ENCODE results near the gene KCNC1.

DNA sequence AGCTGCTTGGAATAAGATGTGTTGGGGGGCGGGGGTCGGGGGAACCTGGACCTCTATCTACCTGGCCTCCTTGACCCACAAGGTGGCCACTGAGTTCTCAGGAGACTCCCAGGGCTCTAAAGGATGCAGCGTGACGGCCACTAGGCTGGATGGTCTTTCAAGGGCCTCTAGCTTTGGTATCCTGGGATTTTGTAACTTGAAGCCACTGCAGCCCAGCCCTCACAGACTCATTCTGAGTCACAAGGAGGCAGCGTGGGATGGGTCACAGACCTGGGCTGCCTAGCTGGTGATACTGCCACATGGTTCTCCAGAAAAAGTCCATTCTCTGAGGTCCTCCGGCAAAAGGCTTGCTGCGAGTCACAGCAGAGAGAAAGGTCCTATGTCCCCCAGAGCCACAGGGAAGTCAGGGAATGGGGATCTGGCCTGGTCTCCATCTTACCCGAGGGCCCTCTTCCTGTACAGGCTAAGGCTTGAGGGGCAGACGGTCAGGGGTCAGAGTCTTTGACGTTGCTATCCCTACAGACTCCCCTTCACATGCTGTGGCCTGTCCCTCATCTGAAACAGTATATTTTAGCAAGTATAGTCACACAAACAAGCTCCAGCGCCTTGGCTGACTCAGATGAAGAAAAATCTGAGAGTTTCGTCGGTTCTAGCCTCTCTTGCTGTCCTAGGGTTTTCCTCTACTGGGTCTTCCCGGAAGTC lies 52.4 kb downstream of the KCNC1 start:
- TF ChIP-seq POLR2A (IDR thresholded peaks at IDR 0.05), result no peak
- TF ChIP-seq, protein P1, sequence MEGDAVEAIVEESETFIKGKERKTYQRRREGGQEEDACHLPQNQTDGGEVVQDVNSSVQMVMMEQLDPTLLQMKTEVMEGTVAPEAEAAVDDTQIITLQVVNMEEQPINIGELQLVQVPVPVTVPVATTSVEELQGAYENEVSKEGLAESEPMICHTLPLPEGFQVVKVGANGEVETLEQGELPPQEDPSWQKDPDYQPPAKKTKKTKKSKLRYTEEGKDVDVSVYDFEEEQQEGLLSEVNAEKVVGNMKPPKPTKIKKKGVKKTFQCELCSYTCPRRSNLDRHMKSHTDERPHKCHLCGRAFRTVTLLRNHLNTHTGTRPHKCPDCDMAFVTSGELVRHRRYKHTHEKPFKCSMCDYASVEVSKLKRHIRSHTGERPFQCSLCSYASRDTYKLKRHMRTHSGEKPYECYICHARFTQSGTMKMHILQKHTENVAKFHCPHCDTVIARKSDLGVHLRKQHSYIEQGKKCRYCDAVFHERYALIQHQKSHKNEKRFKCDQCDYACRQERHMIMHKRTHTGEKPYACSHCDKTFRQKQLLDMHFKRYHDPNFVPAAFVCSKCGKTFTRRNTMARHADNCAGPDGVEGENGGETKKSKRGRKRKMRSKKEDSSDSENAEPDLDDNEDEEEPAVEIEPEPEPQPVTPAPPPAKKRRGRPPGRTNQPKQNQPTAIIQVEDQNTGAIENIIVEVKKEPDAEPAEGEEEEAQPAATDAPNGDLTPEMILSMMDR (IDR thresholded peaks at IDR 0.05), result no peak
